ENCODE data around the gene RPN2. TPM values are rescaled to one million over a fixed set of nuclear protein-coding genes. Genes with fewer than 3 reads are reported as not detected.
A peak's percentile ranks its signal among the peaks of the same experiment; 100 is the strongest.

The RPN2 gene
- polyA plus RNA-seq, 1 experiment: 488 TPM

- CTCF ChIA-PET: interaction anchor here (1.1 to 5.8 kb wide), 5 partner anchors 23 to 293 kb away, joined by 3 to 75 read pairs (median 6); no protein-coding TSS in a partner anchor
- no peak for TF ChIP-seq CTCF (IDR thresholded peaks at IDR 0.05; ENCODE audit: low read depth, low read length)
- no peak for DNase-seq (ENCODE audit: low read depth, low spot score)
- Histone ChIP-seq H3K27ac (ENCODE audit: low read depth, low read length) (no peak overlapping the region), H3K9me3 (ENCODE audit: control insufficient read depth, insufficient read depth, low read length) (no peaks in the 10 kb centered on the region), H3K4me3 (ENCODE audit: low read depth, low read length) (no peak overlapping the region), H3K27me3 (ENCODE audit: control insufficient read depth, insufficient read depth, low read length) (peaks cover 6% of the 10 kb centered on the region)
- POLR2A ChIA-PET: no interaction called here
Observed at GRCh38 chr20:37271421-37271768, 92.3 kb downstream of the RPN2 start.

GRCh38 chr20:37273988-37274387, 94.9 kb downstream of the RPN2 start:
- POLR2A ChIA-PET: no interaction called here
- H3K4me3 ChIP-seq (ENCODE audit: low read depth, low read length): no peak overlapping the region
- DNase-seq (ENCODE audit: low read depth, low spot score): no peak
- TF ChIP-seq CTCF (IDR thresholded peaks at IDR 0.05; ENCODE audit: low read depth, low read length): no peak
- H3K27ac ChIP-seq (ENCODE audit: low read depth, low read length): no peak overlapping the region
- H3K27me3 ChIP-seq (ENCODE audit: control insufficient read depth, insufficient read depth, low read length): no peaks in the 10 kb centered on the region
- CTCF ChIA-PET: no interaction called here
- H3K9me3 ChIP-seq (ENCODE audit: control insufficient read depth, insufficient read depth, low read length): no peaks in the 10 kb centered on the region

- no peak for DNase-seq (ENCODE audit: low read depth, low spot score)
- ChIA-PET CTCF (interaction anchor here (0.5 to 2.6 kb wide), 2 partner anchors 97 to 110 kb away, joined by 3 to 15 read pairs; no protein-coding TSS in a partner anchor), POLR2A (interaction anchor here (0.6 kb wide), 1 partner anchor 114 kb away, joined by 3 read pairs; no protein-coding TSS in a partner anchor)
Observed at GRCh38 chr20:37274851-37275524, 95.9 kb downstream of the RPN2 start.

GRCh38 chr20:37276494-37277252, 97.5 kb downstream of the RPN2 start:
- peak overlapping the region; percentile 25; the same call in 1 of the 2 replicates for H3K4me3 ChIP-seq (ENCODE audit: low read depth, low read length)
- peak; percentile 85 for DNase-seq (ENCODE audit: low read depth, low spot score)
- H3K27me3 ChIP-seq (ENCODE audit: control insufficient read depth, insufficient read depth, low read length): no peaks in the 10 kb centered on the region
- POLR2A ChIA-PET: interaction anchor here (0.5 to 1.8 kb wide), 8 partner anchors 13 to 256 kb away, joined by 3 to 9 read pairs (median 4); partner anchors contain the start of genes MANBAL and SRC
- no peaks in the 10 kb centered on the region for H3K9me3 ChIP-seq (ENCODE audit: control insufficient read depth, insufficient read depth, low read length)
- TF ChIP-seq CTCF (IDR thresholded peaks at IDR 0.05; ENCODE audit: low read depth, low read length): peak; percentile 47
- CTCF ChIA-PET: interaction anchor here (0.7 to 2.6 kb wide), 11 partner anchors 9 to 258 kb away, joined by 3 to 25 read pairs (median 3); partner anchors contain the start of gene MANBAL
- peak overlapping the region; percentile 91 for H3K27ac ChIP-seq (ENCODE audit: low read depth, low read length)

More at GRCh38 chr20:37274851-37275524, 95.9 kb downstream of the RPN2 start:
- no peak overlapping the region for H3K27ac ChIP-seq (ENCODE audit: low read depth, low read length)
- H3K9me3 ChIP-seq (ENCODE audit: control insufficient read depth, insufficient read depth, low read length): no peaks in the 10 kb centered on the region
- H3K4me3 ChIP-seq (ENCODE audit: low read depth, low read length): no peak overlapping the region
- H3K27me3 ChIP-seq (ENCODE audit: control insufficient read depth, insufficient read depth, low read length): no peaks in the 10 kb centered on the region
- no peak for TF ChIP-seq CTCF (IDR thresholded peaks at IDR 0.05; ENCODE audit: low read depth, low read length)

Data from AG04450 (cell line).